SK-N-SH (cell line): ENCODE measurements around the gene TMEM255B. TPM values are rescaled to one million over a fixed set of nuclear protein-coding genes. Genes with fewer than 3 reads are reported as not detected.

Experiments
- CTCF ChIA-PET: fragments of 300-600, 350-600 bp; formaldehyde crosslinking; extraction: SDS; loops from one replicate; lab custom pipeline; 2021; lab: Yijun Ruan, JAX
- POLR2A ChIA-PET: fragments of 350-600 bp; sonication (Branson Sonifier 250); formaldehyde crosslinking; extraction: SDS; loops from one replicate; lab custom pipeline; 2020; ENCODE audit warnings: antibody characterized with exemption, inconsistent platforms; lab: Yijun Ruan, JAX
- DNase-seq: peaks from one replicate; pipeline ENCODE4 v3.0.0; 2012
- H2AFZ ChIP-seq: fragments of 200-600 bp; sonication (generic); 2 replicates; pipeline ENCODE4 v1.8.1; 2016; ENCODE audit warnings: antibody characterized with exemption, mild to moderate bottlenecking, low read depth
- H3F3A ChIP-seq: fragments of 200-600 bp; sonication (generic); replicated peaks from 2 replicates; pipeline ENCODE3; 2016; ENCODE audit warnings: antibody characterized with exemption, mild to moderate bottlenecking; ENCODE audit not compliant: insufficient read depth
- H3K27ac ChIP-seq, 2 experiments: fragments of 200-500 bp in 1 of 2; fragments of 200-600 bp in 1 of 2; sonication (Bioruptor generic) in 1 of 2; sonication (generic), shearing (Covaris generic) in 1 of 2; 2 replicates each; pipeline versions ENCODE4 v1.5.1 to v1.6.1; 2014 to 2016; ENCODE audit warnings: low read depth in 2 of 2, inconsistent platforms in 1 of 2, low read length in 1 of 2, mild to moderate bottlenecking in 1 of 2, mixed read lengths in 1 of 2
- H3K27me3 ChIP-seq: fragments of 200-600 bp; sonication (generic), shearing (Covaris generic); 2 replicates; pipeline ENCODE4 v1.6.1; 2016; ENCODE audit warnings: mixed run types; ENCODE audit not compliant: insufficient read depth
- H3K36me3 ChIP-seq, 2 experiments: fragments of 200-500 bp in 1 of 2; fragments of 200-600 bp in 1 of 2; sonication (Bioruptor generic) in 1 of 2; sonication (generic) in 1 of 2; replicated peaks in 1 of 2; 2 replicates each; pipeline versions ENCODE3 to v1.5.1; 2014 to 2016; ENCODE audit warnings: low read length in 1 of 2, mild to moderate bottlenecking in 1 of 2; ENCODE audit not compliant: insufficient read depth in 2 of 2, control insufficient read depth in 1 of 2
- H3K4me1 ChIP-seq, 2 experiments: fragments of 200-500 bp in 1 of 2; fragments of 200-600 bp in 1 of 2; sonication (Bioruptor generic) in 1 of 2; sonication (generic), shearing (Covaris generic) in 1 of 2; 2 replicates each; pipeline versions ENCODE4 v1.5.1 to v1.6.1; 2014 to 2016; ENCODE audit warnings: low read depth in 1 of 2, low read length in 1 of 2, mixed run types in 1 of 2; ENCODE audit not compliant: insufficient read depth in 2 of 2, control insufficient read depth in 1 of 2
- H3K4me2 ChIP-seq: fragments of 200-600 bp; sonication (generic), shearing (Covaris generic); 2 replicates; pipeline ENCODE4 v1.6.1; 2017; ENCODE audit warnings: mixed run types
- H3K4me3 ChIP-seq, 2 experiments: fragments of 200-500 bp in 1 of 2; fragments of 200-600 bp in 1 of 2; sonication (Bioruptor generic) in 1 of 2; sonication (generic), shearing (Covaris generic) in 1 of 2; 2 replicates each; pipeline versions ENCODE4 v1.5.1 to v1.8.1; 2014 to 2016; ENCODE audit warnings: low read depth in 2 of 2, inconsistent platforms in 1 of 2, low read length in 1 of 2, mild to moderate bottlenecking in 1 of 2, mixed read lengths in 1 of 2, moderate library complexity in 1 of 2
- H3K79me2 ChIP-seq: fragments of 200-600 bp; sonication (generic); 2 replicates; pipeline ENCODE4 v1.8.1; 2017; ENCODE audit warnings: mild to moderate bottlenecking; ENCODE audit not compliant: insufficient read depth
- H3K9ac ChIP-seq: fragments of 200-600 bp; sonication (generic); 2 replicates; pipeline ENCODE4 v1.6.1; 2017; ENCODE audit warnings: mixed run types
- H3K9me2 ChIP-seq: fragments of 200-600 bp; sonication (generic); 2 replicates; pipeline ENCODE4 v1.6.1; 2017; ENCODE audit warnings: mixed run types
- H3K9me3 ChIP-seq: fragments of 200-600 bp; sonication (generic); 2 replicates; pipeline ENCODE4 v1.6.1; 2017; ENCODE audit warnings: mixed run types, mild to moderate bottlenecking, moderate library complexity
- H4K20me1 ChIP-seq: fragments of 200-600 bp; sonication (generic); 2 replicates; pipeline ENCODE4 v1.6.1; 2017; ENCODE audit warnings: mild to moderate bottlenecking, mixed run types; ENCODE audit not compliant: insufficient read depth
- CHD2 ChIP-seq: fragments of 150-350 bp; IDR thresholded peaks from 2 replicates; pipeline ENCODE4 v1.6.1; 2018; ENCODE audit warnings: low read length; ENCODE audit not compliant: partially characterized antibody
- CTCF ChIP-seq: fragments of 200-600 bp; sonication (generic); IDR thresholded peaks from 2 replicates; pipeline ENCODE4 v1.6.1; 2017; ENCODE audit warnings: antibody characterized with exemption, mild to moderate bottlenecking, moderate library complexity
- EZH2phosphoT487 ChIP-seq: fragments of 200-600 bp; sonication (generic); IDR thresholded peaks from 2 replicates; pipeline ENCODE4 v1.6.1; 2017; ENCODE audit warnings: low read depth, mixed run types, mild to moderate bottlenecking, antibody characterized with exemption, moderate library complexity, borderline replicate concordance
- FOSL2 ChIP-seq: IDR thresholded peaks from 2 replicates; pipeline ENCODE4 v1.4.0; 2012; ENCODE audit warnings: low read depth, mild to moderate bottlenecking, moderate library complexity, borderline replicate concordance
- FOXJ3 ChIP-seq: sonication (generic); formaldehyde crosslinking; IDR thresholded peaks from 2 replicates; pipeline ENCODE4 v1.5.1; 2020; ENCODE audit warnings: mild to moderate bottlenecking, missing genetic modification reagents
- GABPA ChIP-seq: IDR thresholded peaks from 2 replicates; pipeline ENCODE4 v1.4.0; 2012; ENCODE audit warnings: low read depth, mild to moderate bottlenecking
- GATA2 ChIP-seq: sonication (generic); formaldehyde crosslinking; IDR thresholded peaks from 2 replicates; pipeline ENCODE4 v1.5.0; 2020; ENCODE audit warnings: mild to moderate bottlenecking, missing genetic modification reagents
- IRF3 ChIP-seq: fragments of 150-350 bp; IDR thresholded peaks from 2 replicates; pipeline ENCODE4 v1.6.1; 2016; ENCODE audit warnings: mild to moderate bottlenecking, low read depth, low read length
- NFIC ChIP-seq: IDR thresholded peaks from 2 replicates; pipeline ENCODE4 v1.4.0; 2012; ENCODE audit warnings: borderline replicate concordance
- NRF1 ChIP-seq: IDR thresholded peaks from 2 replicates; pipeline ENCODE4 v1.6.1; 2012; ENCODE audit warnings: low read depth, mild to moderate bottlenecking, low read length
- POLR2AphosphoS5 ChIP-seq: IDR thresholded peaks from 2 replicates; pipeline ENCODE4 v1.6.1; 2012; ENCODE audit warnings: low read depth, low read length
- RAD21 ChIP-seq: IDR thresholded peaks from 2 replicates; pipeline ENCODE4 v1.6.1; 2012; ENCODE audit warnings: mild to moderate bottlenecking, low read length
- RCOR1 ChIP-seq: fragments of 150-350 bp; IDR thresholded peaks from 2 replicates; pipeline ENCODE4 v1.6.1; 2017; ENCODE audit warnings: antibody characterized with exemption, low read length
- RFX5 ChIP-seq: IDR thresholded peaks from 2 replicates; pipeline ENCODE4 v1.6.1; 2012; ENCODE audit warnings: mild to moderate bottlenecking, improper control_type of control experiment, low read length
- USF1 ChIP-seq: IDR thresholded peaks from 2 replicates; pipeline ENCODE4 v1.4.0; 2012; ENCODE audit warnings: low read depth, borderline replicate concordance
- USF2 ChIP-seq: fragments of 150-350 bp; IDR thresholded peaks from 2 replicates; pipeline ENCODE4 v1.6.1; 2017; ENCODE audit warnings: antibody characterized with exemption, low read length, low read depth, borderline replicate concordance
- WGBS: methylation state at CpG from one replicate; pipeline ENCODE4 v1.1.6; 2017; ENCODE audit warnings: low lambda C conversion rate; 5-methylcytosine and 5-hydroxymethylcytosine counted together
- polyA plus RNA-seq, 3 experiments: library from polyadenylated mRNA; depleted of rRNA; stranded (reverse); fragments of >200 nt; gene quantifications; 2 replicates each; pipeline ENCODE4 v1.2.3, GENCODE V29; 2012

TMEM255B gene
- polyA plus RNA-seq, 1 of the 3 experiments (the other 2 are of a cell fraction): 14.8 TPM

- CTCF ChIA-PET: interaction anchor here (1.6 to 1.7 kb wide), 2 partner anchors 79 to 492 kb away, joined by 3 to 4 read pairs; no protein-coding TSS in a partner anchor
These were observed 23.3 kb upstream of the TMEM255B start for GRCh38 chr13:113735750-113736149.

GRCh38 chr13:113736258-113736731 is 22.7 kb upstream of the TMEM255B start:
- Histone ChIP-seq H3K27ac (no peak overlapping the region), H4K20me1 (no peaks in the 10 kb centered on the region), H3K9me2 (no peaks in the 10 kb centered on the region), H3K27me3 (no peaks in the 10 kb centered on the region), H3K9me3 (no peaks in the 10 kb centered on the region), H2AFZ (no peak overlapping the region), H3K9ac (no peak overlapping the region), H3F3A (no peaks in the 10 kb centered on the region), H3K4me2 (no peak overlapping the region), H3K4me3 (no peak overlapping the region), H3K36me3 (no peaks in the 10 kb centered on the region), H3K79me2 (no peaks in the 10 kb centered on the region), H3K4me1 (peaks cover 0 to 5% of the 10 kb centered on the region in 2 experiments; a peak in 1 of 4 replicates)
- TF ChIP-seq GABPA (no peak), FOSL2 (no peak), POLR2AphosphoS5 (no peak), NFIC (no peak), FOXJ3 (CRISPR knock-in tag) (no peak), RAD21 (no peak), CHD2 (no peak), USF2 (no peak), IRF3 (no peak), EZH2phosphoT487 (no peak), USF1 (no peak), RCOR1 (no peak), RFX5 (no peak)
- 67% methylated on average over 6 of the region's 10 CpGs for WGBS
- ChIA-PET CTCF (interaction anchor here (0.8 to 1.7 kb wide), 3 partner anchors 78 to 632 kb away, joined by 3 to 4 read pairs (median 3); no protein-coding TSS in a partner anchor), POLR2A (no interaction called here)
- DNase-seq: no peak

More at GRCh38 chr13:113735750-113736149, 23.3 kb upstream of the TMEM255B start:
- Histone ChIP-seq H3K4me1 (peaks cover 0 to 5% of the 10 kb centered on the region in 2 experiments; a peak in 1 of 4 replicates), H3K27ac (no peak overlapping the region), H2AFZ (no peak overlapping the region), H3K4me3 (no peak overlapping the region), H3K9ac (no peak overlapping the region), H3K4me2 (no peak overlapping the region), H3F3A (no peaks in the 10 kb centered on the region), H3K36me3 (no peaks in the 10 kb centered on the region), H4K20me1 (no peaks in the 10 kb centered on the region), H3K9me2 (no peaks in the 10 kb centered on the region), H3K9me3 (no peaks in the 10 kb centered on the region), H3K27me3 (no peaks in the 10 kb centered on the region), H3K79me2 (no peaks in the 10 kb centered on the region)
- 70% methylated on average over 9 of the region's 14 CpGs for WGBS
- POLR2A ChIA-PET: no interaction called here
- TF ChIP-seq CTCF (no peak), NRF1 (no peak), GABPA (no peak), GATA2 (CRISPR knock-in tag) (no peak)
- DNase-seq: no peak
